Body of pancreas (tissue), 4 donors: ENCODE results near the gene AFF2. TPM values are rescaled to one million over a fixed set of nuclear protein-coding genes. Genes with fewer than 3 reads are reported as not detected.

Source experiments
- ATAC-seq: fragments of 150-250 bp; one replicate; pipeline ENCODE4 v1.9.1; 2016
- DNase-seq, 4 donors: peaks; one replicate each; pipeline ENCODE4 v3.0.0-alpha.2; 2019
- H3K27ac ChIP-seq, 4 donors: fragments of 200-600 bp; sonication (generic); 1 replicate in 3 of 4; 2 replicates in 1 of 4; pipeline versions ENCODE4 v1.5.1 to v1.6.1; 2016 to 2019; ENCODE audit warnings: mild to moderate bottlenecking in 1 of 4, mixed read lengths in 1 of 4, moderate library complexity in 1 of 4
- H3K27me3 ChIP-seq, 2 donors: fragments of 200-600 bp; sonication (generic); one replicate each; pipeline ENCODE4 v1.6.0; 2016; ENCODE audit warnings: mild to moderate bottlenecking in 1 of 2
- H3K36me3 ChIP-seq, 2 donors: fragments of 200-600 bp; sonication (generic); replicated peaks in 1 of 2; 2 replicates each; pipeline ENCODE4 v1.5.1; 2016; ENCODE audit warnings: low read depth in 2 of 2; ENCODE audit not compliant: insufficient read depth in 1 of 2
- H3K4me1 ChIP-seq: fragments of 200-600 bp; sonication (generic); one replicate; pipeline ENCODE4 v1.6.0; 2016
- H3K4me3 ChIP-seq, 2 donors: fragments of 200-600 bp; sonication (generic); 1 replicate in 1 of 2; 2 replicates in 1 of 2; pipeline ENCODE4 v1.5.1; 2016 to 2019
- H3K9me3 ChIP-seq, 3 donors: fragments of 200-600 bp; sonication (generic); 1 replicate in 2 of 3; 2 replicates in 1 of 3; pipeline ENCODE4 v1.5.1; 2016
- CTCF ChIP-seq, 7 experiments: fragments of 450-650 bp in 4 of 7; fragments of 200-600 bp in 3 of 7; sonication (generic) in 3 of 7; IDR thresholded peaks; one replicate each; pipeline ENCODE4 v1.5.1; 2016 to 2019; ENCODE audit warnings: antibody characterized with exemption in 7 of 7
- POLR2A ChIP-seq, 3 donors: fragments of 450-650 bp; IDR thresholded peaks; one replicate each; pipeline ENCODE4 v1.6.1; 2016; ENCODE audit warnings: antibody characterized with exemption in 3 of 3, mild to moderate bottlenecking in 2 of 3
- WGBS, 2 donors: methylation state at CpG; one replicate each; pipeline ENCODE4 v1.1.5; 2017; 5-methylcytosine and 5-hydroxymethylcytosine counted together
- intact Hi-C: fragments of 100-400 bp; cut with DNase I; formaldehyde crosslinking; loops from one replicate; pipeline ENCODE4 v1.15.1; 2023
- total RNA-seq, 2 donors: library from RNA; depleted of rRNA; stranded (reverse); fragments of >200 nt; gene quantifications; one replicate each; pipeline ENCODE4 v1.1.0, GENCODE V29; 2016

Gene AFF2
- total RNA-seq, 2 donors from 2014 or later: 0.99 to 2.1 TPM

GRCh38 chrX:148538582-148538981 lies 38.2 kb downstream of the AFF2 start:
- ATAC-seq (no peak), DNase-seq (no peak)
- 71% methylated on average over 2 of the region's 2 CpGs for WGBS, 2 donors
- no peak for TF ChIP-seq POLR2A (IDR thresholded peaks at IDR 0.05)
- TF ChIP-seq CTCF (IDR thresholded peaks at IDR 0.05): no peak
- Histone ChIP-seq H3K27me3 (no peaks in the 10 kb centered on the region), H3K4me3 (no peak overlapping the region), H3K9me3 (no peaks in the 10 kb centered on the region), H3K27ac (no peak overlapping the region), H3K36me3 (no peaks in the 10 kb centered on the region), H3K4me1 (no peaks in the 10 kb centered on the region)
- intact Hi-C loops: no loop called here

- Histone ChIP-seq H3K27me3 (no peaks in the 10 kb centered on the region), H3K36me3 (no peaks in the 10 kb centered on the region), H3K4me1 (no peaks in the 10 kb centered on the region), H3K27ac (no peak overlapping the region), H3K4me3 (no peak overlapping the region), H3K9me3 (no peaks in the 10 kb centered on the region)
- DNase-seq: no peak
- no peak for ATAC-seq
- intact Hi-C loops: no loop called here
- no peak for TF ChIP-seq POLR2A (IDR thresholded peaks at IDR 0.05)
- TF ChIP-seq CTCF (IDR thresholded peaks at IDR 0.05): no peak
- 41 to 43% methylated on average over 1 of the region's 1 CpG for WGBS, 2 donors
Measured at GRCh38 chrX:148540114-148540513, 39.7 kb downstream of the AFF2 start.

- no peak overlapping the region for H3K27ac ChIP-seq
- DNase-seq (no peak), ATAC-seq (no peak)
- H3K9me3 ChIP-seq: no peaks in the 10 kb centered on the region
- no peak overlapping the region for H3K4me3 ChIP-seq
- H3K4me1 ChIP-seq: no peaks in the 10 kb centered on the region
- no peaks in the 10 kb centered on the region for H3K27me3 ChIP-seq
- H3K36me3 ChIP-seq: no peaks in the 10 kb centered on the region
- WGBS, 2 donors: 76 to 81% methylated on average over 10 of the region's 10 CpGs
- intact Hi-C loops: no loop called here
- TF ChIP-seq CTCF (IDR thresholded peaks at IDR 0.05): no peak
- TF ChIP-seq POLR2A (IDR thresholded peaks at IDR 0.05): no peak
Measured at GRCh38 chrX:148540671-148541583, 40.5 kb downstream of the AFF2 start.

- Histone ChIP-seq H3K4me3 (no peak overlapping the region), H3K27ac (no peak overlapping the region), H3K9me3 (no peaks in the 10 kb centered on the region), H3K4me1 (no peaks in the 10 kb centered on the region), H3K36me3 (no peaks in the 10 kb centered on the region), H3K27me3 (no peaks in the 10 kb centered on the region)
- DNase-seq: no peak
- intact Hi-C loops: no loop called here
- no peak for TF ChIP-seq POLR2A (IDR thresholded peaks at IDR 0.05)
- TF ChIP-seq CTCF (IDR thresholded peaks at IDR 0.05): no peak
- no peak for ATAC-seq
Measured at GRCh38 chrX:148541584-148541940, 41.1 kb downstream of the AFF2 start.
